Measurements from ENCODE around the gene NRAP.

DNA sequence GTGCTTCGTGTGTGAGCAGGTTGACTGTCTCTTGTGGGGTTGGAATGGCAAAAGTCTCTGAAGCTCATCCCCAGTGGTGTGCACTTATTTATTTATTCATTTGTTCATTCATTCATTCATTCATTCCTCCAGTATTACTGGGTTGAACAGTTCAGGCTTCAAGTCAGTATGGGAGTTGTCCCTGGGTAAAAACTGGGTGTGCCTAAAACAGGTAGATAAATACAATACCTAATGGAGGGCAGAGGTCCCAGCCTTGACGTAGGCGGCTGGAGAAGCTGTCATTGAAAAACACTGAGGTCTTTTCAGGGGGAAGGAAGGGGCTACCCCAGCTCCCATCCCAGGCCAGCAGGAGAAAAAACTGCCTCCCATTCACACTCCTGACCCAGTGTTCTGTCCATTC, 26.9 kb upstream of the NRAP start:
- TF ChIP-seq TAF1 (IDR thresholded peaks at IDR 0.05; ENCODE audit: borderline replicate concordance, low read depth, low read length) (no peak), POLR2AphosphoS5 (IDR thresholded peaks at IDR 0.05; ENCODE audit: low read depth, low read length) (no peak)
